CD14-positive monocyte (primary cell): ENCODE results near the gene RSPRY1. TPM values are rescaled to one million over a fixed set of nuclear protein-coding genes. Genes with fewer than 3 reads are reported as not detected.

Experiments used
- DNase-seq, 3 donors: peaks; one replicate each; pipeline ENCODE4 v3.0.0-alpha.2; 2011 to 2022
- H2AFZ ChIP-seq: 2 replicates; pipeline ENCODE4 v1.6.0; 2012; ENCODE audit warnings: mild to moderate bottlenecking, low read depth, low read length, inconsistent platforms; ENCODE audit not compliant: insufficient read depth, poor library complexity, severe bottlenecking
- H3K27ac ChIP-seq, 2 donors: 1 replicate in 1 of 2; 2 replicates in 1 of 2; pipeline ENCODE4 v1.5.1; 2012 to 2013; ENCODE audit warnings: low read length in 2 of 2, control low read depth in 1 of 2, inconsistent platforms in 1 of 2, low read depth in 1 of 2, mild to moderate bottlenecking in 1 of 2
- H3K27me3 ChIP-seq, 2 donors: one replicate each; pipeline versions ENCODE4 v1.6.0 to v1.6.1; 2011 to 2013; ENCODE audit warnings: low read length in 2 of 2; ENCODE audit not compliant: control insufficient read depth in 2 of 2, insufficient read depth in 2 of 2
- H3K36me3 ChIP-seq, 2 donors: replicated peaks in 1 of 2; 1 replicate in 1 of 2; 2 replicates in 1 of 2; pipeline versions ENCODE4 v1.5.1 to v1.6.1; 2012 to 2013; ENCODE audit warnings: low read length in 2 of 2, control low read depth in 1 of 2, inconsistent platforms in 1 of 2, mild to moderate bottlenecking in 1 of 2; ENCODE audit not compliant: insufficient read depth in 2 of 2, control insufficient read depth in 1 of 2
- H3K4me1 ChIP-seq, 2 donors: 1 replicate in 1 of 2; 2 replicates in 1 of 2; pipeline versions ENCODE4 v1.5.1 to v1.6.1; 2012 to 2013; ENCODE audit warnings: low read length in 2 of 2, control low read depth in 1 of 2, inconsistent platforms in 1 of 2, mild to moderate bottlenecking in 1 of 2, moderate library complexity in 1 of 2; ENCODE audit not compliant: insufficient read depth in 2 of 2, control insufficient read depth in 1 of 2
- H3K4me2 ChIP-seq: replicated peaks from 2 replicates; pipeline ENCODE3; 2012; ENCODE audit warnings: low read length, moderate library complexity, mild to moderate bottlenecking; ENCODE audit not compliant: poor library complexity, severe bottlenecking; ENCODE audit errors: extremely low read depth
- H3K4me3 ChIP-seq, 3 experiments: fragments of 200-600 bp in 1 of 3; sonication (generic) in 1 of 3; replicated peaks in 1 of 3; 1 replicate in 2 of 3; 2 replicates in 1 of 3; pipeline ENCODE4 v1.5.1; 2011 to 2013; ENCODE audit warnings: low read length in 3 of 3, mild to moderate bottlenecking in 3 of 3, control low read depth in 2 of 3, low read depth in 2 of 3, inconsistent platforms in 1 of 3, moderate library complexity in 1 of 3
- H3K79me2 ChIP-seq: 2 replicates; pipeline ENCODE4 v1.6.0; 2012; ENCODE audit warnings: mild to moderate bottlenecking, control low read depth, inconsistent platforms, low read length, moderate library complexity; ENCODE audit not compliant: insufficient read depth
- H3K9ac ChIP-seq: 2 replicates; pipeline ENCODE4 v1.6.0; 2017; ENCODE audit warnings: low read length, mild to moderate bottlenecking; ENCODE audit not compliant: insufficient read depth, poor library complexity, severe bottlenecking
- H3K9me3 ChIP-seq, 2 donors: replicated peaks in 1 of 2; 1 replicate in 1 of 2; 2 replicates in 1 of 2; pipeline versions ENCODE4 v1.5.1 to v1.6.1; 2012 to 2013; ENCODE audit warnings: low read length in 2 of 2, control low read depth in 1 of 2; ENCODE audit not compliant: control insufficient read depth in 1 of 2, insufficient read depth in 1 of 2
- H4K20me1 ChIP-seq: 2 replicates; pipeline ENCODE4 v1.6.0; 2012; ENCODE audit warnings: mild to moderate bottlenecking, low read length, control low read depth, moderate library complexity; ENCODE audit not compliant: insufficient read depth
- H3K27ac Mint-ChIP-seq, 7 donors: one replicate each; pipeline ENCODE4 v1.8.0; 2020; ENCODE audit warnings: mild to moderate bottlenecking in 7 of 7, mixed read lengths in 7 of 7, moderate library complexity in 6 of 7, inconsistent platforms in 2 of 7
- H3K27me3 Mint-ChIP-seq, 3 donors: one replicate each; pipeline ENCODE4 v1.8.0; 2021 to 2022; ENCODE audit warnings: low read depth in 3 of 3, mild to moderate bottlenecking in 3 of 3, mixed read lengths in 3 of 3, moderate library complexity in 3 of 3, inconsistent platforms in 1 of 3
- H3K36me3 Mint-ChIP-seq, 2 donors: one replicate each; pipeline ENCODE4 v1.8.0; 2020; ENCODE audit warnings: mixed read lengths in 2 of 2, inconsistent platforms in 1 of 2, mild to moderate bottlenecking in 1 of 2
- H3K4me1 Mint-ChIP-seq: one replicate; pipeline ENCODE4 v1.8.0; 2020; ENCODE audit warnings: mild to moderate bottlenecking, mixed read lengths
- H3K4me3 Mint-ChIP-seq, 2 donors: one replicate each; pipeline ENCODE4 v1.8.0; 2020; ENCODE audit warnings: mild to moderate bottlenecking in 2 of 2, mixed read lengths in 2 of 2, moderate library complexity in 1 of 2
- H3K9me3 Mint-ChIP-seq, 7 donors: one replicate each; pipeline ENCODE4 v1.8.0; 2020 to 2022; ENCODE audit warnings: mixed read lengths in 7 of 7, mild to moderate bottlenecking in 6 of 7, moderate library complexity in 6 of 7, inconsistent platforms in 2 of 7
- CTCF ChIP-seq: fragments of 200-600 bp; IDR thresholded peaks from one replicate; pipeline ENCODE4 v1.8.0; 2022; ENCODE audit warnings: antibody characterized with exemption, mild to moderate bottlenecking
- WGBS: methylation state at CpG from one replicate; pipeline ENCODE4 v1.1.5; 2013; ENCODE audit warnings: missing lambda C conversion rate; ENCODE audit not compliant: insufficient coverage; 5-methylcytosine and 5-hydroxymethylcytosine counted together
- intact Hi-C, 2 donors: fragments of 100-400 bp; cut with micrococcal nuclease; formaldehyde crosslinking; loops; one replicate each; pipeline versions ENCODE4 v1.15.0 to v1.15.1; 2023
- polyA plus RNA-seq, 3 donors: library from polyadenylated mRNA; depleted of rRNA in 1 of 3; unstranded in 2 of 3; stranded (reverse) in 1 of 3; fragments of 300-500 nt in 2 of 3; fragments of >200 nt in 1 of 3; fragmentation: Illumina TruSeq in 2 of 3; gene quantifications; 1 replicate in 2 of 3; 2 replicates in 1 of 3; pipeline ENCODE4 v1.2.3, GENCODE V29; 2012 to 2021

RSPRY1 gene
- polyA plus RNA-seq, 3 donors, result 15.7 to 28.3 (median 21.3) TPM

GRCh38 chr16:57190136-57190535 lies 4.0 kb downstream of the RSPRY1 start:
- intact Hi-C loops, result no loop called here
- Histone ChIP-seq H3K4me3 (no peak overlapping the region), H2AFZ (no peak overlapping the region), H3K79me2 (peaks cover 98% of the 10 kb centered on the region), H3K4me1 (peaks cover 19 to 20% of the 10 kb centered on the region in 2 donors), H3K9me3 (no peaks in the 10 kb centered on the region), H3K27ac (no peak overlapping the region), H3K36me3 (no peaks in the 10 kb centered on the region), H3K27me3 (no peaks in the 10 kb centered on the region), H4K20me1 (peaks cover 44% of the 10 kb centered on the region), H3K4me2 (no peak overlapping the region), H3K9ac (no peak overlapping the region)
- WGBS, result no CpG with 5 or more reads among the region's 2 CpGs
- Mint-ChIP-seq H3K27ac (peak overlapping the region in 2 of 7 donors; percentile 30 to 42), H3K4me3 (no peak overlapping the region), H3K36me3 (peaks cover 10 to 13% of the 10 kb centered on the region in 2 donors), H3K27me3 (peaks cover 0 to 2% (median 0%) of the 10 kb centered on the region in 3 donors), H3K9me3 (no peaks in the 10 kb centered on the region), H3K4me1 (peaks cover 35% of the 10 kb centered on the region)
- TF ChIP-seq CTCF, result no peak
- DNase-seq, result no peak

GRCh38 chr16:57191056-57191571 lies 5.0 kb downstream of the RSPRY1 start:
- Histone ChIP-seq H3K4me3 (no peak overlapping the region), H3K27me3 (no peaks in the 10 kb centered on the region), H3K9ac (no peak overlapping the region), H3K36me3 (peaks cover 0 to 2% of the 10 kb centered on the region in 2 donors), H3K4me2 (no peak overlapping the region), H4K20me1 (peaks cover 52% of the 10 kb centered on the region), H3K9me3 (no peaks in the 10 kb centered on the region), H3K27ac (no peak overlapping the region), H3K4me1 (peaks cover 15 to 16% of the 10 kb centered on the region in 2 donors), H3K79me2 (peaks cover 97% of the 10 kb centered on the region), H2AFZ (no peak overlapping the region)
- TF ChIP-seq CTCF, result no peak
- Mint-ChIP-seq H3K27ac (no peak overlapping the region), H3K4me3 (no peak overlapping the region), H3K4me1 (peaks cover 33% of the 10 kb centered on the region), H3K9me3 (peaks cover 0 to under 1% (median 0%) of the 10 kb centered on the region in 7 donors), H3K36me3 (peaks cover 11 to 16% of the 10 kb centered on the region in 2 donors), H3K27me3 (peaks cover 0 to 2% (median 0%) of the 10 kb centered on the region in 3 donors)
- DNase-seq, result no peak
- intact Hi-C loops, result no loop called here
- WGBS, result no CpG with 5 or more reads among the region's 3 CpGs
